H1 (cell line): Measurements from ENCODE around the gene SSR2. TPM values are rescaled to one million over a fixed set of nuclear protein-coding genes. Genes with fewer than 3 reads are reported as not detected.

Source experiments
- CTCF ChIA-PET: fragments of 300-600 bp; sonication (Branson Sonifier 250); formaldehyde crosslinking; loops from one replicate; lab custom pipeline; 2021; ENCODE audit not compliant: partially characterized antibody; lab: Charles Lee
- POLR2A ChIA-PET: fragments of 300-600 bp; sonication (Branson Sonifier 250); formaldehyde crosslinking; loops from one replicate; lab custom pipeline; 2021; ENCODE audit warnings: inconsistent platforms; ENCODE audit not compliant: partially characterized antibody; lab: Charles Lee
- DNase-seq, 2 experiments: peaks; one replicate each; pipeline versions ENCODE4 v3.0.0 to v3.0.0-alpha.2; 2010 to 2022; ENCODE audit warnings: low spot score in 2 of 2, low read depth in 1 of 2, mixed read lengths in 1 of 2
- FAIRE-seq: peaks from 2 replicates; lab custom pipeline; 2011; peaks lifted over from hg19 to GRCh38; lab: Jason Lieb, UNC
- H2AFZ ChIP-seq: 2 replicates; pipeline ENCODE4 v1.8.1; 2012; ENCODE audit warnings: low read length, inconsistent platforms
- H2AK5ac ChIP-seq: 2 replicates; pipeline ENCODE4 v1.6.1; 2013; ENCODE audit warnings: low read depth, low read length
- H2BK120ac ChIP-seq: replicated peaks from 2 replicates; pipeline ENCODE3; 2013; ENCODE audit warnings: low read depth, low read length, inconsistent platforms
- H2BK12ac ChIP-seq: 2 replicates; pipeline ENCODE4 v1.6.1; 2013; ENCODE audit warnings: low read depth, low read length
- H2BK15ac ChIP-seq: 2 replicates; pipeline ENCODE4 v1.6.1; 2013; ENCODE audit warnings: low read length
- H2BK20ac ChIP-seq: 2 replicates; pipeline ENCODE4 v1.6.1; 2013; ENCODE audit warnings: low read length
- H2BK5ac ChIP-seq: 2 replicates; pipeline ENCODE4 v1.6.1; 2013; ENCODE audit warnings: low read depth, low read length
- H3K14ac ChIP-seq: 2 replicates; pipeline ENCODE4 v1.6.1; 2013; ENCODE audit warnings: inconsistent platforms; ENCODE audit not compliant: insufficient read length
- H3K18ac ChIP-seq: 2 replicates; pipeline ENCODE4 v1.6.1; 2013; ENCODE audit warnings: low read length; ENCODE audit errors: extremely low read depth
- H3K23ac ChIP-seq: 2 replicates; pipeline ENCODE4 v1.6.1; 2013; ENCODE audit warnings: inconsistent platforms; ENCODE audit not compliant: insufficient read length
- H3K23me2 ChIP-seq: 2 replicates; pipeline ENCODE4 v1.6.1; 2013; ENCODE audit warnings: low read depth, low read length
- H3K27ac ChIP-seq: 2 replicates; pipeline ENCODE4 v1.6.1; 2011; ENCODE audit warnings: low read depth, low read length, inconsistent platforms
- H3K27me3 ChIP-seq, 4 experiments: replicated peaks in 1 of 4; 1 replicate in 1 of 4; 2 replicates in 3 of 4; pipeline versions ENCODE4 v1.6.1 to v1.8.1; 2011 to 2013; ENCODE audit warnings: low read length in 3 of 4, mild to moderate bottlenecking in 3 of 4, inconsistent platforms in 2 of 4, mixed read lengths in 2 of 4, moderate library complexity in 1 of 4; ENCODE audit not compliant: control insufficient read depth in 3 of 4, insufficient read depth in 3 of 4; ENCODE audit errors: extremely low read depth in 1 of 4
- H3K36me3 ChIP-seq, 4 experiments: 2 replicates each; pipeline versions ENCODE4 v1.6.1 to v1.8.1; 2011 to 2013; ENCODE audit warnings: mild to moderate bottlenecking in 4 of 4, low read length in 3 of 4, moderate library complexity in 2 of 4, control low read depth in 1 of 4, inconsistent platforms in 1 of 4; ENCODE audit not compliant: insufficient read depth in 4 of 4, control insufficient read depth in 2 of 4
- H3K4ac ChIP-seq: replicated peaks from 2 replicates; pipeline ENCODE3; 2013; ENCODE audit warnings: low read length, low read depth, mixed read lengths, inconsistent platforms; ENCODE audit not compliant: insufficient read length
- H3K4me1 ChIP-seq, 4 experiments: replicated peaks in 1 of 4; 1 replicate in 1 of 4; 2 replicates in 3 of 4; pipeline versions ENCODE4 v1.6.1 to v1.8.1; 2011 to 2013; ENCODE audit warnings: low read length in 3 of 4, inconsistent platforms in 2 of 4, mixed read lengths in 1 of 4; ENCODE audit not compliant: insufficient read depth in 4 of 4, control insufficient read depth in 3 of 4
- H3K4me2 ChIP-seq, 2 experiments: 2 replicates each; pipeline versions ENCODE4 v1.6.1 to v1.8.1; 2011 to 2013; ENCODE audit warnings: low read depth in 2 of 2, low read length in 2 of 2, control low read depth in 1 of 2, inconsistent platforms in 1 of 2, mild to moderate bottlenecking in 1 of 2; ENCODE audit not compliant: insufficient read depth in 1 of 2
- H3K4me3 ChIP-seq, 4 experiments: fragments of 200-600, 300-600 bp in 1 of 4; sonication (generic), shearing (Covaris generic), sonication (Bioruptor Twin) in 1 of 4; 2 replicates each; pipeline versions ENCODE4 v1.5.1 to v1.8.1; 2011 to 2016; ENCODE audit warnings: low read length in 4 of 4, low read depth in 3 of 4, control low read depth in 2 of 4, inconsistent platforms in 2 of 4, mild to moderate bottlenecking in 2 of 4, mixed read lengths in 1 of 4, moderate library complexity in 1 of 4; ENCODE audit not compliant: insufficient read depth in 2 of 4; ENCODE audit errors: extremely low read depth in 1 of 4
- H3K56ac ChIP-seq: replicated peaks from 2 replicates; pipeline ENCODE3; 2013; ENCODE audit warnings: low read depth, mild to moderate bottlenecking, mixed read lengths, low read length, inconsistent platforms; ENCODE audit not compliant: insufficient read length
- H3K79me1 ChIP-seq: 2 replicates; pipeline ENCODE4 v1.6.1; 2013; ENCODE audit warnings: low read depth, low read length, control low read depth
- H3K79me2 ChIP-seq, 2 experiments: 2 replicates each; pipeline versions ENCODE4 v1.6.1 to v1.8.1; 2012 to 2013; ENCODE audit warnings: low read length in 2 of 2, mild to moderate bottlenecking in 2 of 2, inconsistent platforms in 1 of 2; ENCODE audit not compliant: insufficient read depth in 2 of 2, control insufficient read depth in 1 of 2
- H3K9ac ChIP-seq, 4 experiments: replicated peaks in 1 of 4; 1 replicate in 1 of 4; 2 replicates in 3 of 4; pipeline versions ENCODE4 v1.6.1 to v1.8.1; 2011 to 2013; ENCODE audit warnings: low read depth in 3 of 4, low read length in 3 of 4, control low read depth in 2 of 4, mild to moderate bottlenecking in 2 of 4, moderate library complexity in 2 of 4, inconsistent platforms in 1 of 4; ENCODE audit errors: extremely low read depth in 1 of 4
- H3K9me3 ChIP-seq, 2 experiments: 2 replicates each; pipeline versions ENCODE4 v1.6.1 to v1.8.1; 2012 to 2013; ENCODE audit warnings: mild to moderate bottlenecking in 2 of 2, moderate library complexity in 2 of 2, control low read depth in 1 of 2, inconsistent platforms in 1 of 2, low read depth in 1 of 2, low read length in 1 of 2, mixed read lengths in 1 of 2; ENCODE audit not compliant: insufficient read depth in 2 of 2
- H4K20me1 ChIP-seq, 2 experiments: replicated peaks in 1 of 2; 2 replicates each; pipeline versions ENCODE3 to v1.8.1; 2011 to 2013; ENCODE audit warnings: inconsistent platforms in 2 of 2, low read length in 2 of 2, mild to moderate bottlenecking in 1 of 2; ENCODE audit not compliant: insufficient read depth in 2 of 2, control insufficient read depth in 1 of 2
- H4K5ac ChIP-seq: 2 replicates; pipeline ENCODE4 v1.6.1; 2013; ENCODE audit warnings: low read length, low read depth, mixed read lengths, inconsistent platforms; ENCODE audit not compliant: insufficient read length
- H4K8ac ChIP-seq: 2 replicates; pipeline ENCODE4 v1.8.0; 2013; ENCODE audit warnings: mild to moderate bottlenecking, moderate library complexity, low read length, inconsistent platforms; ENCODE audit not compliant: insufficient read depth; ENCODE audit errors: extremely low read depth
- H4K91ac ChIP-seq: replicated peaks from 2 replicates; pipeline ENCODE3; 2013; ENCODE audit warnings: low read length, mixed read lengths, inconsistent platforms; ENCODE audit not compliant: insufficient read length
- BRCA1 ChIP-seq: IDR thresholded peaks from 2 replicates; pipeline ENCODE4 v1.6.1; 2012; ENCODE audit warnings: low read depth, low read length, improper control_type of control experiment
- CTCF ChIP-seq, 3 experiments: IDR thresholded peaks; 1 replicate in 2 of 3; 2 replicates in 1 of 3; pipeline versions ENCODE4 v1.5.1 to v1.6.1; 2011; ENCODE audit warnings: low read length in 3 of 3, mild to moderate bottlenecking in 3 of 3, inconsistent platforms in 2 of 3, low read depth in 1 of 3, moderate library complexity in 1 of 3; ENCODE audit not compliant: insufficient read depth in 1 of 3; ENCODE audit errors: control extremely low read depth in 1 of 3
- JUN ChIP-seq: IDR thresholded peaks from 2 replicates; pipeline ENCODE4 v1.6.1; 2011; ENCODE audit warnings: low read depth, mild to moderate bottlenecking, improper control_type of control experiment, low read length
- MAX ChIP-seq: IDR thresholded peaks from 2 replicates; pipeline ENCODE4 v1.6.1; 2012; ENCODE audit warnings: inconsistent platforms
- POLR2A ChIP-seq, 2 experiments: IDR thresholded peaks; 1 replicate in 1 of 2; 2 replicates in 1 of 2; pipeline ENCODE4 v1.6.1; 2011; ENCODE audit warnings: low read depth in 2 of 2, low read length in 2 of 2, mild to moderate bottlenecking in 2 of 2; ENCODE audit errors: control extremely low read depth in 1 of 2
- RBBP5 ChIP-seq: IDR thresholded peaks from 2 replicates; pipeline ENCODE4 v1.7.1; 2012; ENCODE audit warnings: low read depth, mild to moderate bottlenecking, inconsistent platforms, low read length, moderate library complexity, borderline replicate concordance
- SRF ChIP-seq: IDR thresholded peaks from 2 replicates; pipeline ENCODE4 v1.6.1; 2011; ENCODE audit warnings: mild to moderate bottlenecking, low read depth, low read length, moderate library complexity
- WGBS, 2 experiments: shearing (Covaris generic) in 1 of 2; methylation state at CpG; one replicate each; pipeline versions ENCODE4 v1.1.6 to v1.1.7; 2013 to 2015; ENCODE audit warnings: low lambda C conversion rate in 2 of 2, mixed read lengths in 2 of 2, inconsistent platforms in 1 of 2, low coverage in 1 of 2, missing lambda C conversion rate in 1 of 2; ENCODE audit not compliant: insufficient replicate concordance in 2 of 2, insufficient coverage in 1 of 2, insufficient read length in 1 of 2; ENCODE audit errors: extremely low coverage in 1 of 2, missing lambda C conversion rate in 1 of 2; 5-methylcytosine and 5-hydroxymethylcytosine counted together
- polyA plus RNA-seq, 7 experiments: library from polyadenylated mRNA; depleted of rRNA in 3 of 7; stranded (reverse) in 5 of 7; unstranded in 2 of 7; fragments of >200 nt in 5 of 7; fragments of 200-250 nt in 2 of 7; gene quantifications; 1 replicate in 5 of 7; 2 replicates in 1 of 7; 4 replicates in 1 of 7; pipeline versions ENCODE4 v1.2.1 to v1.2.3, GENCODE V29; 2011 to 2013; ENCODE audit warnings: missing spikeins in 2 of 7, mixed read lengths in 2 of 7
- total RNA-seq: library from RNA; stranded (reverse); fragmentation: NEBNext Ultra II Directional; extraction: Animal tissue kit (Norgen Biotek cat#: 25700); gene quantifications from 2 replicates; pipeline ENCODE4 v1.2.1, GENCODE V29; 2021

SSR2 gene
- total and polyA plus RNA-seq, 2 of the 8 experiments (the other 6 are each of a cell fraction or from before 2014, with no cell fraction given), result 190 to 648 TPM

GRCh38 chr1:156052862-156053767 lies 32.4 kb upstream of the SSR2 start:
- Histone ChIP-seq H2BK12ac (no peak overlapping the region), H3K79me2 (peaks cover 0 to 28% of the 10 kb centered on the region in 2 experiments; a peak in 3 of 4 replicates), H4K8ac (peak overlapping the region; percentile 58), H2AK5ac (no peak overlapping the region), H3K36me3 (peaks cover 14 to 24% (median 20%) of the 10 kb centered on the region in 4 experiments; a peak in 7 of 8 replicates), H2BK20ac (no peak overlapping the region), H2BK5ac (peak overlapping the region; percentile 66; the same call in 1 of the 2 replicates), H3K14ac (no peak overlapping the region), H3K18ac (peak overlapping the region; percentile 68; the same call in 1 of the 2 replicates), H3K56ac (peak overlapping the region; percentile 7), H3K4me1 (peaks cover 0 to 6% (median 0%) of the 10 kb centered on the region in 4 experiments; a peak in 2 of 7 replicates), H3K4me2 (peak overlapping the region; percentile 57 to 71), H4K91ac (peak overlapping the region; percentile 49), H3K27me3 (no peaks in the 10 kb centered on the region), H3K27ac (no peak overlapping the region), H4K20me1 (peaks cover 2% of the 10 kb centered on the region in 2 experiments), H3K4me3 (peak overlapping the region; percentile 80 to 97 (median 94)), H3K9ac (peak overlapping the region in 3 of 4 experiments; percentile 29 to 57 (median 42); a peak in 5 of 7 replicates), H2AFZ (peak overlapping the region; percentile 11; the same call in 1 of the 2 replicates), H3K23me2 (peaks cover 14% of the 10 kb centered on the region), H3K79me1 (peaks cover 3% of the 10 kb centered on the region), H3K23ac (no peak overlapping the region), H2BK15ac (no peak overlapping the region), H3K4ac (no peak overlapping the region), H4K5ac (no peak overlapping the region), H2BK120ac (no peak overlapping the region), H3K9me3 (no peaks in the 10 kb centered on the region)
- DNase-seq (peak in 1 of 2 experiments; percentile 94), FAIRE-seq (no peak)
- ChIA-PET POLR2A (interaction anchor here (0.7 to 3.7 kb wide), 18 partner anchors 10 to 194 kb away, joined by 3 to 37 read pairs (median 4); partner anchors contain the start of genes ARHGEF2, KHDC4, MEX3A and RAB25), CTCF (interaction anchor here (0.7 to 12.9 kb wide), 21 partner anchors 10 to 394 kb away, joined by 3 to 139 read pairs (median 4); partner anchors contain the start of gene SSR2)
- 1% methylated on average over 24 of the region's 63 CpGs; no CpG with 5 or more reads in 1 of the 2 experiments for WGBS, 2 experiments
- TF ChIP-seq RBBP5 (0 out of 2 replicates have a peak, but pooled peaks have one; percentile 19), SRF (no peak), MAX (peak; percentile 86), BRCA1 (no peak), CTCF (IDR thresholded peaks at IDR 0.05; ENCODE audit: control extremely low read depth in 1 of 3, insufficient read depth in 1 of 3, low read depth in 1 of 3, low read length in 3 of 3) (peak; percentile 44 to 65 (median 48); a peak in 3 of 4 replicates), POLR2A (IDR thresholded peaks at IDR 0.05; ENCODE audit: control extremely low read depth in 1 of 2, low read depth in 2 of 2, low read length in 2 of 2) (peak in 1 of 2 experiments; percentile 21; a peak in 1 of 3 replicates), JUN (no peak)
